Brain microvascular endothelial cell (primary cell): ENCODE data around the gene ANKK1.

Experiments
- DNase-seq: peaks from one replicate; pipeline ENCODE4 v3.0.0-alpha.2; 2020
- H3K27ac ChIP-seq: fragments of 250-450 bp; sonication (Bioruptor Pico); 2 replicates; pipeline ENCODE4 v1.5.1; 2020; ENCODE audit warnings: mild to moderate bottlenecking, moderate library complexity
- H3K27me3 ChIP-seq: fragments of 250-450 bp; sonication (Bioruptor Pico); replicated peaks from 2 replicates; pipeline ENCODE4 v1.5.1; 2020; ENCODE audit warnings: mild to moderate bottlenecking
- H3K36me3 ChIP-seq: fragments of 250-450 bp; sonication (Bioruptor Pico); replicated peaks from 2 replicates; pipeline ENCODE4 v1.5.1; 2020; ENCODE audit warnings: mild to moderate bottlenecking
- H3K4me3 ChIP-seq: 2 replicates; pipeline ENCODE4 v1.5.1; 2011; ENCODE audit warnings: low read depth, mild to moderate bottlenecking, control low read depth, low read length, moderate library complexity
- in situ Hi-C: cut with HindIII; loops from 2 replicates; pipeline ENCODE4 v1.10.0; 2017; ENCODE audit warnings: low sequenced_read_pairs, low pct_ligation_motif_present
- TF ChIP-seq, protein P1 (sequence below): IDR thresholded peaks from 2 replicates; pipeline ENCODE4 v1.5.1; 2011; ENCODE audit warnings: low read depth, mild to moderate bottlenecking, moderate library complexity, low read length, control low read depth, inconsistent platforms; ENCODE audit errors: missing control alignments

The ANKK1 gene

DNA sequence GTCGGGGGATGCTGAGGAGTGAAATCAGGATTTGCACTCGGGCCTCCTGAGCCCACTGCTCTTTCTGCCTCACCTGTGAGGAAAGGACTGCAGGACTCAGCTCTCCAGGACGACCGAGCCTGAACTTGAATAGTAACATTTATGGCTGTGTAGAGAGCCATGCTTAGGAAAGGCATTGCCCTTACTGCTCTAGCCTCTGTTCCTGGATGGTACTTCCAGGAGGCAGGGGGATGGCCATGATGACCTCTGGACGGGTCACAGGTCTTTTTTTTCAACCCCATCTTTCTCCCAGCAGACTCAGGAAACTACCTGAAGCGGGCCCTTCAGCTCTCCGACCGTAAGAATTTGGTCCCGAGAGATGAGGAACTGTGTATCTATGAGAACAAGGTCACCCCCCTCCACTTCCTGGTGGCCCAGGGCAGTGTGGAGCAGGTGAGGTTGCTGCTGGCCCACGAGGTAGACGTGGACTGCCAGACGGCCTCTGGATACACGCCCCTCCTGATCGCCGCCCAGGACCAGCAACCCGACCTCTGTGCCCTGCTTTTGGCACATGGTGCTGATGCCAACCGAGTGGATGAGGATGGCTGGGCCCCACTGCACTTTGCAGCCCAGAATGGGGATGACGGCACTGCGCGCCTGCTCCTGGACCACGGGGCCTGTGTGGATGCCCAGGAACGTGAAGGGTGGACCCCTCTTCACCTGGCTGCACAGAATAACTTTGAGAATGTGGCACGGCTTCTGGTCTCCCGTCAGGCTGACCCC lies 11.3 kb downstream of the ANKK1 start:
- H3K27ac ChIP-seq: no peak overlapping the region
- TF ChIP-seq, protein P1, sequence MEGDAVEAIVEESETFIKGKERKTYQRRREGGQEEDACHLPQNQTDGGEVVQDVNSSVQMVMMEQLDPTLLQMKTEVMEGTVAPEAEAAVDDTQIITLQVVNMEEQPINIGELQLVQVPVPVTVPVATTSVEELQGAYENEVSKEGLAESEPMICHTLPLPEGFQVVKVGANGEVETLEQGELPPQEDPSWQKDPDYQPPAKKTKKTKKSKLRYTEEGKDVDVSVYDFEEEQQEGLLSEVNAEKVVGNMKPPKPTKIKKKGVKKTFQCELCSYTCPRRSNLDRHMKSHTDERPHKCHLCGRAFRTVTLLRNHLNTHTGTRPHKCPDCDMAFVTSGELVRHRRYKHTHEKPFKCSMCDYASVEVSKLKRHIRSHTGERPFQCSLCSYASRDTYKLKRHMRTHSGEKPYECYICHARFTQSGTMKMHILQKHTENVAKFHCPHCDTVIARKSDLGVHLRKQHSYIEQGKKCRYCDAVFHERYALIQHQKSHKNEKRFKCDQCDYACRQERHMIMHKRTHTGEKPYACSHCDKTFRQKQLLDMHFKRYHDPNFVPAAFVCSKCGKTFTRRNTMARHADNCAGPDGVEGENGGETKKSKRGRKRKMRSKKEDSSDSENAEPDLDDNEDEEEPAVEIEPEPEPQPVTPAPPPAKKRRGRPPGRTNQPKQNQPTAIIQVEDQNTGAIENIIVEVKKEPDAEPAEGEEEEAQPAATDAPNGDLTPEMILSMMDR: no peak
- H3K27me3 ChIP-seq: no peaks in the 10 kb centered on the region
- no peak for DNase-seq
- no peak overlapping the region for H3K4me3 ChIP-seq
- H3K36me3 ChIP-seq: no peaks in the 10 kb centered on the region
- in situ Hi-C loops: no loop called here

DNA sequence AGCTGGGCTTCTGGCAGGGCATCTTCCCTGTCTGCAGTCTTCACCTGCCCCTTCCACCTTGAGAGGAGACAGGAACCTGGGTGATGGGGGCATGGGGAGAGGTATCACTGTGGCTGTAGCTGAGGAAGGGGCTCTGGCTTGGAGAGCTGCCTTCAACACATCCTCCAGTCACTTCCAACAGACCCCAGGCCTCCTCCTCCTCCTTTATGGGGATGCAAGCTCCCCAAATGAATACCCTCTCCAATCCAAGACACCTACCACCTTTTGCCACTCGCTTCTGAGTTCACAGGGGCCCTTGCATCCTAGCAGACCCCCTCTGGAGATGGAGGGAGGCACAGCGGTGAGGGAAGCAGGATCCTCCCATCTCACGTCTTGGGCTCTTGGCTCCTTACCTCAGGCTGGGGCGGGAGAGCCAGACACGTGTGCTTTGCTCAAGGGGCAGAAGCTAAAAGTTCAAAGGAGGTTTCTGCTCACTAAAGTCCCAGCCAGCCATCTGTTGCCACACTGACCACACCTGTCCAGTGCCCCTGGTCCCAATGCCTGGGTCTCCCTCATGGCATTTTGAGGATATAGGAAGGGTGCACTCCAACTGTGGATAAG lies 13.2 kb downstream of the ANKK1 start:
- Histone ChIP-seq H3K4me3 (no peak overlapping the region), H3K27ac (no peak overlapping the region), H3K36me3 (no peaks in the 10 kb centered on the region), H3K27me3 (no peaks in the 10 kb centered on the region)
- TF ChIP-seq, protein P1: no peak
- DNase-seq: no peak
- in situ Hi-C loops: no loop called here

- in situ Hi-C loops: no loop called here
- no peak for DNase-seq
- Histone ChIP-seq H3K4me3 (no peak overlapping the region), H3K27me3 (no peaks in the 10 kb centered on the region), H3K27ac (no peak overlapping the region), H3K36me3 (no peaks in the 10 kb centered on the region)
- TF ChIP-seq, protein P1: no peak
Observed at GRCh38 chr11:113401718-113402117, 14.1 kb downstream of the ANKK1 start.

DNA sequence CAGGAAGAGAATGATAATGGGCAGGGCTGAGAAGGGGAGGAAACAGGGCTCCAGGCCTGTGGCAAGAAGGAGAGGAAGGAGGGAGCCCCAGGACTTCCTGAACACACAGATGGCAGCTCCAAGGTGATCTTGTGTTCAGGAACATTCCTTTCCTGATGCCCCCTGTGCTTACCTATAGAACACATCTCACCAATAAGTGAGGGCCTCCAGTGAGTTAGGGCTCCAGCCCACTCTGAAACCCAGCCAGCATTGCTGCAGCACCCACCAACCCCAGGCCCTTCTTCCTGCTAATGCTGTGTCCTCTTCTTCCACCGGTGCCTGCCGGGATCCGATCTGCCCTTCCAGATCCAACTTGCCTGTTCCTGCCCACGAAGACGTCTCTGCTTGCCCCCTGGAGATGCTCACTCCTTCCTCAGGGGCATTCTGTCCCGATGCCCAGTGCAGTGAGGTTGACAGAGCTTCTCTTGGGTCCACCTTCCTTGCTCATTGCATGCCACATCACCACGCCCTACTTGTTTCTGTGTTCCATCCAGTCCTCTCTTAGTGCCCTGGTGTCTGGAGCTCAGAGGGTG lies 17.4 kb downstream of the ANKK1 start:
- Histone ChIP-seq H3K27ac (no peak overlapping the region), H3K27me3 (no peaks in the 10 kb centered on the region), H3K36me3 (no peaks in the 10 kb centered on the region), H3K4me3 (no peak overlapping the region)
- no peak for DNase-seq
- TF ChIP-seq, protein P1: no peak
- in situ Hi-C loops: no loop called here

GRCh38 chr11:113405724-113406478 lies 18.3 kb downstream of the ANKK1 start:
- H3K27ac ChIP-seq: no peak overlapping the region
- no peak for DNase-seq
- no peaks in the 10 kb centered on the region for H3K36me3 ChIP-seq
- no peak overlapping the region for H3K4me3 ChIP-seq
- TF ChIP-seq, protein P1: no peak
- in situ Hi-C loops: no loop called here
- no peaks in the 10 kb centered on the region for H3K27me3 ChIP-seq
